SU-DHL-6 (cell line): ENCODE data around the gene PPP2R2D.

Experiments used
- EZH2phosphoT487 ChIP-seq: fragments of 200-600 bp; sonication (generic), shearing (Covaris generic); conservative IDR thresholded peaks from 2 replicates; pipeline ENCODE4 v1.6.1; 2018; ENCODE audit warnings: mild to moderate bottlenecking, antibody characterized with exemption, low read length, moderate library complexity, mixed read lengths
- TF ChIP-seq, protein P1 (sequence below): fragments of 200-600 bp; sonication (generic); IDR thresholded peaks from one replicate; pipeline ENCODE4 v1.5.1; 2017; ENCODE audit warnings: antibody characterized with exemption, mild to moderate bottlenecking, low read length, moderate library complexity; ENCODE audit not compliant: insufficient read depth, poor library complexity, severe bottlenecking

DNA sequence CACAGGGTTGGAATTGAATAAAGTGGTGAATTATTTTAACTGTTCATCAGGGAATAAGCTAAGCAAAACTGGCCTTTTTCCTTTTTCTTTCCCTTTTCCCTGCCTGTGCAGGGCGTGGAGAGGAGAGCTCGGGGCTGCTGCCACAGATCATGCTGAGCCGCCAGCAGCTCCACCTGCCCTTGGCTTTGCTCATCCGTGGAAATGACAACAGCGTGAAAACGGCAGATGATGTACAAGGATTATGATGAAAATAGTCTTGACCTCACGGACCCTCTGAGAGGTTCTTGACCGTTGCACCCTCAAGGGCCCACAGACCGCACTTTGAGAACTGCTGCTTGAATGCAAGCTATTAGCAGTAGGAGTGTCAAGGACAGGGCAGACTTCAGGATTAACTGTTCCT, 10.6 kb downstream of the PPP2R2D start:
- TF ChIP-seq, protein P1, sequence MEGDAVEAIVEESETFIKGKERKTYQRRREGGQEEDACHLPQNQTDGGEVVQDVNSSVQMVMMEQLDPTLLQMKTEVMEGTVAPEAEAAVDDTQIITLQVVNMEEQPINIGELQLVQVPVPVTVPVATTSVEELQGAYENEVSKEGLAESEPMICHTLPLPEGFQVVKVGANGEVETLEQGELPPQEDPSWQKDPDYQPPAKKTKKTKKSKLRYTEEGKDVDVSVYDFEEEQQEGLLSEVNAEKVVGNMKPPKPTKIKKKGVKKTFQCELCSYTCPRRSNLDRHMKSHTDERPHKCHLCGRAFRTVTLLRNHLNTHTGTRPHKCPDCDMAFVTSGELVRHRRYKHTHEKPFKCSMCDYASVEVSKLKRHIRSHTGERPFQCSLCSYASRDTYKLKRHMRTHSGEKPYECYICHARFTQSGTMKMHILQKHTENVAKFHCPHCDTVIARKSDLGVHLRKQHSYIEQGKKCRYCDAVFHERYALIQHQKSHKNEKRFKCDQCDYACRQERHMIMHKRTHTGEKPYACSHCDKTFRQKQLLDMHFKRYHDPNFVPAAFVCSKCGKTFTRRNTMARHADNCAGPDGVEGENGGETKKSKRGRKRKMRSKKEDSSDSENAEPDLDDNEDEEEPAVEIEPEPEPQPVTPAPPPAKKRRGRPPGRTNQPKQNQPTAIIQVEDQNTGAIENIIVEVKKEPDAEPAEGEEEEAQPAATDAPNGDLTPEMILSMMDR: no peak
- TF ChIP-seq EZH2phosphoT487: no peak
